NCI-H2107 (cell line): ENCODE results near the gene LRRC45.
A peak's percentile ranks its signal among the peaks of the same experiment; 100 is the strongest.

ENCODE experiments used
- DNase-seq: peaks from one replicate; lab custom pipeline; 2025; lab: John Stamatoyannopoulos, UW

The LRRC45 gene

GRCh38 chr17:82019690-82020571 lies 3.2 kb upstream of the LRRC45 start:
- DNase-seq, result no peak

GRCh38 chr17:82020572-82021106 lies 2.5 kb upstream of the LRRC45 start:
- no peak for DNase-seq

GRCh38 chr17:82021107-82021899 lies 1.8 kb upstream of the LRRC45 start:
- peak; percentile 47 for DNase-seq

- DNase-seq, result no peak
Measured at GRCh38 chr17:82021900-82022309, 1.2 kb upstream of the LRRC45 start.

GRCh38 chr17:82022310-82022980 lies 660 bp upstream of the LRRC45 start, which contains the start of gene CENPX:
TSS of gene CENPX (minus strand) at chr17:82022878. CDS start at chr17:82022861, 17 bp downstream.
- no peak for DNase-seq

- no peak for DNase-seq
Measured at GRCh38 chr17:82023447-82024241, 539 bp downstream of the LRRC45 start.

GRCh38 chr17:82024859-82025258 lies 1.8 kb downstream of the LRRC45 start:
- no peak for DNase-seq

GRCh38 chr17:82025401-82026107 lies 2.4 kb downstream of the LRRC45 start:
- DNase-seq, result no peak

GRCh38 chr17:82028246-82028645 lies 5.1 kb downstream of the LRRC45 start:
- no peak for DNase-seq

GRCh38 chr17:82028966-82029365 lies 5.9 kb downstream of the LRRC45 start:
- no peak for DNase-seq

- no peak for DNase-seq
Measured at GRCh38 chr17:82029391-82029790, 6.3 kb downstream of the LRRC45 start.

- DNase-seq, result no peak
Measured at GRCh38 chr17:82029990-82030469, 6.9 kb downstream of the LRRC45 start.

GRCh38 chr17:82030470-82031302 lies 7.6 kb downstream of the LRRC45 start:
- peak; percentile 52 for DNase-seq

- DNase-seq, result no peak
Measured at GRCh38 chr17:82031303-82031884, 8.3 kb downstream of the LRRC45 start, which contains the start of gene RAC3. TSS of gene RAC3 (plus strand) at chr17:82031678. CDS start at chr17:82031762, 84 bp downstream.

- no peak for DNase-seq
Measured at GRCh38 chr17:82031885-82032627, 9.0 kb downstream of the LRRC45 start.

GRCh38 chr17:82033359-82034085 lies 10.4 kb downstream of the LRRC45 start:
- DNase-seq, result no peak

- no peak for DNase-seq
Measured at GRCh38 chr17:82034371-82035011, 11.4 kb downstream of the LRRC45 start.
